Esophagus (tissue), 2 donors: ENCODE data around the gene QRFP. TPM values are rescaled to one million over a fixed set of nuclear protein-coding genes. Genes with fewer than 3 reads are reported as not detected.
A peak's percentile ranks its signal among the peaks of the same experiment; 100 is the strongest.

Experiments
- H3K27ac ChIP-seq, 2 donors: one replicate each; pipeline ENCODE4 v1.5.1; 2013; ENCODE audit warnings: low read depth in 2 of 2, mild to moderate bottlenecking in 2 of 2, inconsistent platforms in 1 of 2, low read length in 1 of 2, moderate library complexity in 1 of 2
- H3K27me3 ChIP-seq, 2 donors: one replicate each; pipeline ENCODE4 v1.6.1; 2013; ENCODE audit warnings: low read length in 2 of 2, control low read depth in 1 of 2, mild to moderate bottlenecking in 1 of 2; ENCODE audit not compliant: insufficient read depth in 2 of 2, control insufficient read depth in 1 of 2
- H3K36me3 ChIP-seq, 2 donors: one replicate each; pipeline ENCODE4 v1.6.1; 2013; ENCODE audit warnings: low read length in 1 of 2; ENCODE audit not compliant: control insufficient read depth in 2 of 2, insufficient read depth in 2 of 2
- H3K4me1 ChIP-seq, 2 donors: one replicate each; pipeline ENCODE4 v1.6.1; 2013; ENCODE audit warnings: low read length in 1 of 2; ENCODE audit not compliant: control insufficient read depth in 2 of 2, insufficient read depth in 2 of 2
- H3K4me3 ChIP-seq, 2 donors: one replicate each; pipeline ENCODE4 v1.5.1; 2013; ENCODE audit warnings: low read length in 2 of 2, mild to moderate bottlenecking in 2 of 2, low read depth in 1 of 2, moderate library complexity in 1 of 2
- H3K9me3 ChIP-seq, 2 donors: one replicate each; pipeline ENCODE4 v1.6.1; 2013; ENCODE audit warnings: mild to moderate bottlenecking in 2 of 2, low read depth in 1 of 2, low read length in 1 of 2, moderate library complexity in 1 of 2; ENCODE audit not compliant: control insufficient read depth in 2 of 2, insufficient read depth in 1 of 2
- WGBS, 2 donors: extraction: QIAGEN DNeasy Blood & Tissue Kit; methylation state at CpG; one replicate each; pipeline ENCODE4 v1.1.7; 2013; 5-methylcytosine and 5-hydroxymethylcytosine counted together
- polyA plus RNA-seq, 2 donors: library from polyadenylated mRNA; stranded (reverse); fragments of 200-250 nt; gene quantifications; one replicate each; pipeline ENCODE4 v1.2.3, GENCODE V29; 2013
- donor health status: healthy with polysubstance abuse.
- donor health status: Bipolar disorder and iron deficiency.

QRFP gene
- polyA plus RNA-seq, 2 donors: 0.08 to 0.16 TPM

DNA sequence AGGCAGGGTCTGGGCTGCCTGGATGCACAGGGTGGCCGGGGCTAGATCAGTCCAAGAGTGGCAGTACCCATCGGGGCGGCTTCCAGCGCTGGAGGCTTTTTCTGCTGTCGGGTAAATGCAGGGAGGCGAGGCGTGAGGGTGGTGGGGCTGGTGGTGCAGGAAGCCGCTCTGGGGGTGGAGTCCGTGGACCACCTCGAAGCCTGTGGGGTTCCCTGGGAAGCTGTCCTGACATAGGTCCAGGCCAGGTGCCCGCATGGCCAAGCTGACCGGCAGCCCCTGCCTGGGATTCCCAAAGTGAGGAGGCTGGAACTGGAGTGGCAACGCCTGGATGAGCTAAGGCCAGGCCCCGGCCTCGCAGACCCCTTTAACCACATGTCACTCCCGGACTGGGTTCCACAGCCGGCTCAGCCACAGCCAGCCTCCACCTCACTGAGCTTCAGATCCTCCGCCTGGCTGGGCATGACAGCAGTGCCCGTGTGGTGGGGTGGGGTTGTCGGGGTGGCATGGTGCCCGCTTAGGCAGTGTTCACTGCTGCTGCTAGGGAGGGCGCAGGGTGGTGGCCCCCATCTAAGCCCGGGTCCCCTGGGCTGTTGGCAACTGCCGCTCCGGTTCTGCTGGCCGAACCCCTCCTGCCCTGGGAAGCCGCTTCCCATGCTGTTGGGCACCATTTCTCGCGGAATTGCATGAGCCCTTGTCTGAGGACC, 1.4 kb upstream of the QRFP start:
- Histone ChIP-seq H3K4me1 (peaks cover 7 to 13% of the 10 kb centered on the region in 2 donors), H3K9me3 (no peaks in the 10 kb centered on the region), H3K4me3 (no peak overlapping the region), H3K36me3 (peaks cover 0 to under 1% of the 10 kb centered on the region in 2 donors), H3K27ac (no peak overlapping the region), H3K27me3 (no peaks in the 10 kb centered on the region)
- 55 to 60% methylated on average over 29 of the region's 29 CpGs for WGBS, 2 donors

DNA sequence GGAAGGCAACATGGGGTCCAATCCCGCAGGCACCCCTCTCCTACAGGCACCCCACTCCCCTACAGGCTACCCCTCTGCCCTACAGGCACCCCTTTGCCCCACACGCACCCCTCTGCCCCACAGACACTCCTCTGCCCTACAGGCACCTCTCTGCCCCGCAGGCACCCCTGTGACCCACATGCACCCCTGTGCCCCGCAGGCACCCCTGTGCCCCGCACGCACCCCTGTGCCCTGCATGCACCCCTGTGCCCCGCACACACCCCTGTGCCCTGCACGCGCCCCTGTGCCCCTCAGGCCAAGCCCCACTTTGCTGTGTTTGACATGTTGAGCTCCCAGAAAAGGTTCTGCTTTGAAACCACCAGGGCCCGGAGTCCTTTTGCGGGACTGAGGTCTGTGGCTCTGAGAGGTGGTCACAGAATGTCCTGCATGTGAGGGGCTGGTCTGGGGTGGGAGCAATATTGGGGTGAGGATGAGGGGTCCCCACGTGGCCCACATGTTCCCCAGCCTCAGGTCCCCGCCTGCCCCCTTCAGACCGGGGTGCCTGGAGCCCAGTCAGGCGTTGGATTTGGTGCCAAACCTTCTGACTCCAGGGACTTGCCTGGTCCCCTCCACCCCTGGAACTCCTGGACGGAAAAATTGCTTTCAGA, 616 bp upstream of the QRFP start:
- no peaks in the 10 kb centered on the region for H3K27me3 ChIP-seq
- 66 to 70% methylated on average over 16 of the region's 16 CpGs for WGBS, 2 donors

DNA sequence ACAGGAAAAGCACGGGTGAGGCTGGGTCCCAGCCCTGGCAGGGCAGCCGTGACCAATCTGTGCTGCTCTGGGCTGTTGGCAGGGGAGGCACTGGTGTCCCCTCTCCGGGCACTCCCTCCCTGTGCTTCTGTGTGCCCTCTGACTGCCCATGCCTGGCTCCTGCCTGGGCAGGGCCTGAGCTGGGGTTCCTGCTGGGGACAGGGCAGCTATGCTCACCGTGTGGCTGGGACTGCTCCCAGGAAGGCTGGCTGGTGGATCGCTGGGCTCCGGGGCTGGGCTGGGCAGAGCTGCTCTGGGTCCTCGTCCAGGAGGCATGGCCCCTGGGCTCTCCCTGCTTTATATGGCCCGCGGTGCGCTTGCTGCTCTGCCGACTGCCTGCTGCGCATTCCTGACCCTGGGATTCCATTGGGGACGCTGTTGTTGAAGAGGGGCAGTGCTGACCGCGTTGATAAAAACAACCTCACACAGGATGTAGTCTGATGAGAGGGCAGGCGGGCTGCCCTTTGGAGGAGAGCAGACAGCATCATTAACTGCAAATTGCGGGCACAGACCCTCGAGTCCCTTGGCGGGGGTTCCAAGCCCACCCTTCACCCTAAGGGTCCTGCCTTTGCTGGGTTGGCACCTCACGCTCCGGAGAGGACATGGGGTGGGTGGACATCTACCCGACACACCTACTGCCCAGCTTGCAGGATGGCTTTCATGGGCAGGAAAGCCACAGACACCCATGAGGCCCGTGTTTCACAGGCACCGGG, 955 bp downstream of the QRFP start:
- 60 to 69% methylated on average over 24 of the region's 24 CpGs for WGBS, 2 donors
- peaks cover 7 to 14% of the 10 kb centered on the region in 2 donors for H3K4me1 ChIP-seq
- no peaks in the 10 kb centered on the region for H3K9me3 ChIP-seq
- no peak overlapping the region for H3K27ac ChIP-seq
- no peaks in the 10 kb centered on the region for H3K27me3 ChIP-seq
- no peak overlapping the region for H3K4me3 ChIP-seq
- peaks cover 0 to 5% of the 10 kb centered on the region in 2 donors for H3K36me3 ChIP-seq

More for the DNA sequence above, 616 bp upstream of the QRFP start:
- H3K36me3 ChIP-seq: peaks cover 0 to 5% of the 10 kb centered on the region in 2 donors
- peaks cover 7 to 14% of the 10 kb centered on the region in 2 donors for H3K4me1 ChIP-seq
- no peak overlapping the region for H3K27ac ChIP-seq
- no peaks in the 10 kb centered on the region for H3K9me3 ChIP-seq
- H3K4me3 ChIP-seq: no peak overlapping the region

DNA sequence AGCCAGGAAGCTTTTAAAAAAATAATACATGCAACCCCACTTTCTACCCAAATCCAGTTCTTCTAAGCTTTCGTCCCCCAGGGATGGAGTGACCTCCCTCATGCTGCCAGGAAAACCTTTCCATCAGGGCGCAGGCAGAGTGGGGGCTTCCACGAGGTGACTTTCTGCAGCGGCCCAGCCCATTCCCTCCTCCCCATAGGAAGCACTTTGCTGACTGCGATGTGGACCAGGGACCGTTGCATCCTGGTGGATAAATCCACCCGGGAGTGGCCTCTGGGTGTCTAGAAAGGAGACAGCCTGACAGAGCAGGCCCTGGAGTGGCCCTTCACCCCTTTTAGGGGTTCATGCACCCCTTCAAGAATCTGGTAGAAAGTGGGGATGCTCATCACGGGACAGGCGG, 1.6 kb downstream of the QRFP start:
- H3K36me3 ChIP-seq: peaks cover 4 to 8% of the 10 kb centered on the region in 2 donors
- H3K4me1 ChIP-seq: peaks cover 7 to 14% of the 10 kb centered on the region in 2 donors
- 69 to 72% methylated on average over 9 of the region's 9 CpGs for WGBS, 2 donors
- no peaks in the 10 kb centered on the region for H3K9me3 ChIP-seq
- H3K27me3 ChIP-seq: no peaks in the 10 kb centered on the region
- H3K27ac ChIP-seq: no peak overlapping the region
- no peak overlapping the region for H3K4me3 ChIP-seq

DNA sequence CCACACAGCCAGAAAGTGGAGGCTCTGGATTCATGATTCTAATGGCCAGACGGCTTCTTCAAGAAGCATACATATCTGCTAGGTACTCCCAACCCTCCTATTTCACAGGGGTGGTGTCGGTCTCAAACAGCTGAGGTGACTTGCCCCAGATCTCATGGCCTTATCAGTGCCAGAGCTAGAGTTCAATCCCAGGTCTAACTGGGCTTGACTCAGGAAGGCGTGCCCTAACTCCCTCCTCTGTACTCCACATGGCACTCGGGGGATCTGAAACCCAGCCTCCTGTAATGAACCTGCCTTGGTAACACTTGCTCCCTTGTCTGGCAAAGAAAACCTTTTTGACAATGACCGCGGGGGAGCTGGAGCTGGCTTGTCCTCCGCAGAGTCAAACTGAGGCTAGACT, 2.1 kb downstream of the QRFP start:
- Histone ChIP-seq H3K4me3 (no peak overlapping the region), H3K9me3 (no peaks in the 10 kb centered on the region), H3K27ac (peak overlapping the region in 1 of 2 donors; percentile 34), H3K4me1 (peaks cover 7 to 14% of the 10 kb centered on the region in 2 donors), H3K27me3 (no peaks in the 10 kb centered on the region), H3K36me3 (peaks cover 4 to 11% of the 10 kb centered on the region in 2 donors)
- 57 to 63% methylated on average over 7 of the region's 7 CpGs for whole genome bisulfite sequencing, 2 donors

DNA sequence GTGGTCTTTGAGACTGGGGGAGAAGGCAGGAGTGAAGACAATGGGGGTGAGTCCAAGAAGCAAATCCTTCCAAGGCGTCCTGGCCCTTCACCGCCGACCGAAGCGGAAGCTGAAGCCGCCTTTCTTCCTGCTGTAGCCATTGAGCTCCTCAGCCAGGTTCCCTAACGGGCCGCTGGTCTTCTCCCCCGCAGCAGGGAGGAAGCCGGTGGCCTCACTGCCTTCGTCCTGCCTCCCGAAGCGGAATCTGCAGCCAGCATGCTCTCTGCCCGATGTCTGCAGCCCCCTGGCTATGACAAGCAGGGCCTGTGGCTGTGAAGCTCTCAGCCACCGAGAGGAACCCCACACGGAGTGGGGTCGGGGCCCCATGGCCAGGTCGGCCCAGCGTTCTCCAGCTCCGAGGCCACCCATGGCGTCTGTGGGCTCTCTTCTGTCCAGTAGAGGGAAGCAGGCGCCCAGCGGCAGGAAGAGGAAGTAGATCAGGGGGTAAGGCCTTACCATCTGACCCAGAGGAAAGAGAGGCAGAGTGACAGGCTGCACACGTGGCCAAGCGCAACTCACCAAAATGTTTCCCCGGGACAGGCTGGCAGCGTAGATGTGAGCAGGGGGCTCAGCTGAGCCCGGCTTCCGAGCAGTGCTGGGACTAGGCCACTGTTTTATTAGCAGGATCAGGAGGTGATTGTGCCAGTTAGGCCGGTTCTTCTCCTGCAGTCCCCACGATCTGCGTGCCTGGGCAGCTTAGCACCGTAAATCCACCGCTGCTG, 3.1 kb downstream of the QRFP start:
- Histone ChIP-seq H3K27me3 (no peaks in the 10 kb centered on the region), H3K36me3 (peaks cover 6 to 12% of the 10 kb centered on the region in 2 donors), H3K27ac (peak overlapping the region; percentile 30 to 79), H3K9me3 (no peaks in the 10 kb centered on the region), H3K4me3 (no peak overlapping the region), H3K4me1 (peaks cover 7 to 14% of the 10 kb centered on the region in 2 donors)
- WGBS, 2 donors: 57 to 70% methylated on average over 34 of the region's 34 CpGs

DNA sequence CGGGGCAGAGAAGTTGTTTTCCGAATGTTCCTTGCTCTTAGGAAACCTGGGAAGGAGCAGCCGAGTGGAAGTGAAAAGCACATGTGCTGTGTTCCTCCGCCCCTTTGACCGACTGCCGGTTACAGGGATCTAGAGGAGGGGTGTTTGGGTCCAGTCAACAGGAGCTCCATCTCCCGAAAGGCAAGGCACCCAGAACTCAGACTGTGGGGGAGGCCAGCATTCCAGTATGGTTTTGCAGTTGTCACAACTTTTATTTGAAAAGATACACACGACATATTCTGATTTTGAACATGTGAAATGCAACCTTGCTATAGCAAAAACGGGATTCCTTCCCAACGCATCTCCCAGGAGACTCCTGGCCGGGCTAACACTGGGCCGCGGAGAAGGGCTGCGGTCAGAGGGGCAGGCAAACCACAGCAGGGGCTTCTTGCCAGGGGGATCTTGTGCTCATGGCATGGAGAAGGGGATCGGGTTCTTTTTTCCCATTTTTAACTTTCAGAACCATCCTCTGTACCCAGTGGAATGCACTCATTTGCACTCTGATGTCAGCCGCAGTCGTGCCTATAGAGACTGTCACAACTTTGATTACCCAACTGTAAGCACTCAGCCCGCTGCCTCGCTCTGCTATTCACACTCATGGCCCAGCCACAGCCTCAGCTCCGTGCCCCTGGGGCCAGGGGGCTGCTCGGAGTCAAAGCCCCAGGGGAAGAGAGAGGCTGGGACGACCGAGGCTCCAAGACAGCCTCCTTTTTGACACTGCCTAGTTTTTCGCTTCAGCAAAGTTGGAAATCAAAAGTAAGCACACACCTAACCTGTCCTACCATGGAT, 3.9 kb downstream of the QRFP start:
- H3K36me3 ChIP-seq: peaks cover 9 to 20% of the 10 kb centered on the region in 2 donors
- H3K4me1 ChIP-seq: peaks cover 7 to 14% of the 10 kb centered on the region in 2 donors
- H3K9me3 ChIP-seq: no peaks in the 10 kb centered on the region
- no peaks in the 10 kb centered on the region for H3K27me3 ChIP-seq
- no peak overlapping the region for H3K4me3 ChIP-seq
- 74 to 79% methylated on average over 24 of the region's 24 CpGs for WGBS, 2 donors
- no peak overlapping the region for H3K27ac ChIP-seq

DNA sequence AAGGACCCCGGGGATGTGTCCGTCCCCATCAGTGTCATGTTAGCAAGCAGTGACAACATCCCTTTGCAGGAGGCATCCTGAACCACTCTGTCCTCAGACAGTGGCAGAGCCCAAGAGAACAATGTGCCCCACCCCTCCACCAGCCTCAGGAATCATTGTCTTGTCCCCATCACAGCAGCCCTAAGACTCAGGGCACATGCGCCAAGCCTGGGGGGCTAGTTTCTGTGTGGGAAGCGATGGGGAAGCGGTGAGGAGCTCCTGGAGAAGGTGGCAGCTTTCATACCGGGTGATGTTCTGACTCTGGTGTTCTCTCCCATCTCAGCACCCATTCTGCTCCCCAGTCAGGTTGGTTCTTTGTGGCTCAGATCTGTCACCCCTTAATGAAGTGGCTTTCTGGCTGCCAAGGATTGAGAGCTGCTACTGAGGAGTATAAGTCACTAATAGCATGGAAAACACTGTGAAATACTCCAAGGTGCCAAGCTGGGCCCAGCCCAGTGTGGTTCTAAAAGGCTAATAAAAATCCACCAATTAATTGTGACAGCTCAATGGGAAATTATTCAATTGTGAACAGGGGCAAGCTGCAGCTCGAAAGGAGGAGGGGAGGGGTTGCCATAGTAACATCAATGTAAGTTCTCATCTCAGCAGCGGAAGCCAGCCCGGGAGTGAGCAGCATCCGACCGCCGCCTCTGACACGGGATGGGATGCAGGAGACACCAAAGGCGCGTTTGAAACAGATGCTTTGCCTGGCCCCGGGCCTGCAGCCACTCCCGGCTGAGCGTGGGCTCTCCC, 4.7 kb downstream of the QRFP start:
- 64 to 66% methylated on average over 18 of the region's 18 CpGs for WGBS, 2 donors
- H3K4me1 ChIP-seq: peaks cover 7 to 14% of the 10 kb centered on the region in 2 donors
- no peaks in the 10 kb centered on the region for H3K27me3 ChIP-seq
- H3K9me3 ChIP-seq: no peaks in the 10 kb centered on the region
- no peak overlapping the region for H3K4me3 ChIP-seq
- H3K27ac ChIP-seq: no peak overlapping the region
- H3K36me3 ChIP-seq: peaks cover 9 to 22% of the 10 kb centered on the region in 2 donors
